Bronchial epithelial cell (primary cell): ENCODE data around the gene NEK3. TPM values are rescaled to one million over a fixed set of nuclear protein-coding genes. Genes with fewer than 3 reads are reported as not detected.
"Not testable (repeated sequence)": the region's sequence is repeated elsewhere in the genome, so short reads cannot be mapped to it uniquely, and the experiment has no call there.

Experiments
- DNase-seq: peaks from one replicate; pipeline ENCODE4 v3.0.0-alpha.2; 2010; ENCODE audit warnings: low read depth
- FAIRE-seq: peaks from 2 replicates; lab custom pipeline; 2011; peaks lifted over from hg19 to GRCh38; lab: Jason Lieb, UNC
- H3K27me3 ChIP-seq: 2 replicates; pipeline ENCODE4 v1.5.1; 2011; ENCODE audit warnings: low read length; ENCODE audit not compliant: control insufficient read depth, insufficient read depth
- H3K36me3 ChIP-seq: 2 replicates; pipeline ENCODE4 v1.5.1; 2011; ENCODE audit warnings: low read length; ENCODE audit not compliant: control insufficient read depth, insufficient read depth
- H3K4me3 ChIP-seq: 2 replicates; pipeline ENCODE4 v1.5.1; 2011; ENCODE audit warnings: mild to moderate bottlenecking, low read depth, low read length, control low read depth
- CTCF ChIP-seq: IDR thresholded peaks from 2 replicates; pipeline ENCODE4 v1.5.1; 2011; ENCODE audit warnings: mild to moderate bottlenecking, moderate library complexity, low read length, control low read depth, inconsistent platforms; ENCODE audit not compliant: insufficient read depth, severe bottlenecking
- total RNA-seq: library from RNA; depleted of rRNA; stranded (reverse); fragments of >200 nt; gene quantifications from 2 replicates; pipeline ENCODE4 v1.2.1, GENCODE V29; 2014

Gene NEK3
- total RNA-seq, 1 donor from 2014 or later, result 6.8 TPM

GRCh38 chr13:52177276-52177675 lies 17.9 kb upstream of the NEK3 start:
- Histone ChIP-seq H3K27me3 (no peaks in the 10 kb centered on the region), H3K4me3 (no peak overlapping the region), H3K36me3 (peaks cover 2% of the 10 kb centered on the region)
- no peak for TF ChIP-seq CTCF
- FAIRE-seq (no peak), DNase-seq (no peak)

- DNase-seq, H3K27me3 ChIP-seq, H3K36me3 ChIP-seq, H3K4me3 ChIP-seq: not testable (repeated sequence)
- FAIRE-seq, result peak; percentile 60
Observed at GRCh38 chr13:52173970-52174369, 14.6 kb upstream of the NEK3 start.

GRCh38 chr13:52173373-52173772 lies 14.0 kb upstream of the NEK3 start:
- peaks cover 1% of the 10 kb centered on the region for H3K36me3 ChIP-seq
- H3K4me3 ChIP-seq, result no peak overlapping the region
- H3K27me3 ChIP-seq, result no peaks in the 10 kb centered on the region
- no peak for DNase-seq
- no peak for TF ChIP-seq CTCF
- no peak for FAIRE-seq

- FAIRE-seq, H3K27me3 ChIP-seq, DNase-seq, H3K36me3 ChIP-seq, H3K4me3 ChIP-seq: not testable (repeated sequence)
Observed at GRCh38 chr13:52171686-52172085, 12.3 kb upstream of the NEK3 start.

GRCh38 chr13:52170828-52171391 lies 11.5 kb upstream of the NEK3 start:
- H3K36me3 ChIP-seq, FAIRE-seq, DNase-seq, H3K4me3 ChIP-seq, H3K27me3 ChIP-seq: not testable (repeated sequence)

GRCh38 chr13:52169839-52170238 lies 10.4 kb upstream of the NEK3 start:
- no peak for TF ChIP-seq CTCF
- Histone ChIP-seq H3K4me3 (no peak overlapping the region), H3K36me3 (peaks cover 2% of the 10 kb centered on the region), H3K27me3 (no peaks in the 10 kb centered on the region)
- FAIRE-seq, result no peak
- DNase-seq, result no peak

GRCh38 chr13:52165411-52165810 lies 6.0 kb upstream of the NEK3 start:
- FAIRE-seq, result no peak

More at GRCh38 chr13:52165411-52165810, 6.0 kb upstream of the NEK3 start:
- Histone ChIP-seq H3K36me3 (peaks cover 2% of the 10 kb centered on the region), H3K4me3 (no peak overlapping the region), H3K27me3 (no peaks in the 10 kb centered on the region)
- DNase-seq, result no peak
- no peak for TF ChIP-seq CTCF
